ENCODE data around the gene NPHP4.

Gene NPHP4

GRCh38 chr1:5950994-5951785 lies 41.0 kb downstream of the NPHP4 start:
- ATAC-seq: no peak
- no peak for TF ChIP-seq RARB (CRISPR knock-in tag; IDR thresholded peaks at IDR 0.05)
- no peak for TF ChIP-seq ZNF70 (CRISPR knock-in tag; IDR thresholded peaks at IDR 0.05)
- TF ChIP-seq ZC3H10 (CRISPR knock-in tag; IDR thresholded peaks at IDR 0.05): no peak
- no peak for TF ChIP-seq OSR1 (CRISPR knock-in tag; IDR thresholded peaks at IDR 0.05)
- no peak for TF ChIP-seq ZFP3 (CRISPR knock-in tag; IDR thresholded peaks at IDR 0.05)
- no peak for TF ChIP-seq ESRRG (CRISPR knock-in tag; IDR thresholded peaks at IDR 0.05)
- no peak for TF ChIP-seq TCF4 (CRISPR knock-in tag; IDR thresholded peaks at IDR 0.05; ENCODE audit: borderline replicate concordance)
- no peak for TF ChIP-seq TSHZ2 (CRISPR knock-in tag; IDR thresholded peaks at IDR 0.05)
- TF ChIP-seq CSDC2 (CRISPR knock-in tag; IDR thresholded peaks at IDR 0.05): no peak
- TF ChIP-seq ZFP30 (CRISPR knock-in tag; IDR thresholded peaks at IDR 0.05): no peak
- TF ChIP-seq GLIS3 (CRISPR knock-in tag; IDR thresholded peaks at IDR 0.05): no peak
- TF ChIP-seq PATZ1 (CRISPR knock-in tag; IDR thresholded peaks at IDR 0.05; ENCODE audit: borderline replicate concordance): no peak
- no peak for TF ChIP-seq PPARA (CRISPR knock-in tag; IDR thresholded peaks at IDR 0.05; ENCODE audit: borderline replicate concordance)
- no peak for TF ChIP-seq ARNTL (CRISPR knock-in tag; IDR thresholded peaks at IDR 0.05; ENCODE audit: borderline replicate concordance, low read depth)
- TF ChIP-seq ISL1 (CRISPR knock-in tag; IDR thresholded peaks at IDR 0.05): no peak
- TF ChIP-seq CREB5 (CRISPR knock-in tag; IDR thresholded peaks at IDR 0.05; ENCODE audit: low read depth): no peak

- TF ChIP-seq RARB (CRISPR knock-in tag; IDR thresholded peaks at IDR 0.05): no peak
- no peak for TF ChIP-seq CSRNP3 (CRISPR knock-in tag; IDR thresholded peaks at IDR 0.05)
- TF ChIP-seq ISL1 (CRISPR knock-in tag; IDR thresholded peaks at IDR 0.05): no peak
- no peak for TF ChIP-seq POU6F1 (CRISPR knock-in tag; IDR thresholded peaks at IDR 0.05; ENCODE audit: borderline replicate concordance, low read depth)
- TF ChIP-seq PATZ1 (CRISPR knock-in tag; IDR thresholded peaks at IDR 0.05; ENCODE audit: borderline replicate concordance): no peak
- TF ChIP-seq TOX (CRISPR knock-in tag; IDR thresholded peaks at IDR 0.05; ENCODE audit: borderline replicate concordance): no peak
- no peak for TF ChIP-seq SNAI2 (CRISPR knock-in tag; IDR thresholded peaks at IDR 0.05)
- TF ChIP-seq ESRRG (CRISPR knock-in tag; IDR thresholded peaks at IDR 0.05): no peak
- no peak for TF ChIP-seq CREB5 (CRISPR knock-in tag; IDR thresholded peaks at IDR 0.05; ENCODE audit: low read depth)
- no peak for TF ChIP-seq ZFP30 (CRISPR knock-in tag; IDR thresholded peaks at IDR 0.05)
- no peak for TF ChIP-seq PPARA (CRISPR knock-in tag; IDR thresholded peaks at IDR 0.05; ENCODE audit: borderline replicate concordance)
- TF ChIP-seq CSDC2 (CRISPR knock-in tag; IDR thresholded peaks at IDR 0.05): no peak
- TF ChIP-seq TCF4 (CRISPR knock-in tag; IDR thresholded peaks at IDR 0.05; ENCODE audit: borderline replicate concordance): no peak
- no peak for TF ChIP-seq ARNTL (CRISPR knock-in tag; IDR thresholded peaks at IDR 0.05; ENCODE audit: borderline replicate concordance, low read depth)
- TF ChIP-seq ZFP3 (CRISPR knock-in tag; IDR thresholded peaks at IDR 0.05): no peak
- TF ChIP-seq ZC3H10 (CRISPR knock-in tag; IDR thresholded peaks at IDR 0.05): no peak
- no peak for TF ChIP-seq ZNF8 (CRISPR knock-in tag; IDR thresholded peaks at IDR 0.05)
- TF ChIP-seq TSHZ2 (CRISPR knock-in tag; IDR thresholded peaks at IDR 0.05): no peak
- no peak for ATAC-seq
These were observed 41.9 kb downstream of the NPHP4 start for GRCh38 chr1:5950201-5950895.
